Smooth muscle cell (in vitro differentiated cells): Measurements from ENCODE around the gene GAS6. TPM values are rescaled to one million over a fixed set of nuclear protein-coding genes. Genes with fewer than 3 reads are reported as not detected.
"Not testable (repeated sequence)": the region's sequence is repeated elsewhere in the genome, so short reads cannot be mapped to it uniquely, and the experiment has no call there.

Experiments
- DNase-seq: peaks from one replicate; lab custom pipeline; 2025; ENCODE audit not compliant: unreplicated experiment; lab: John Stamatoyannopoulos, UW
- H2AFZ ChIP-seq: fragments of 200-600 bp; sonication (generic); 2 replicates; pipeline ENCODE4 v1.6.0; 2016; ENCODE audit warnings: antibody characterized with exemption, low read depth, mild to moderate bottlenecking
- H3F3A ChIP-seq: fragments of 200-600 bp; sonication (generic); 2 replicates; pipeline ENCODE4 v1.6.0; 2017; ENCODE audit warnings: antibody characterized with exemption, low read depth
- H3K27ac ChIP-seq: fragments of 200-600 bp; sonication (generic); 2 replicates; pipeline ENCODE4 v1.5.1; 2016; ENCODE audit warnings: low read depth, mild to moderate bottlenecking
- H3K27me3 ChIP-seq: fragments of 200-600 bp; sonication (generic); 2 replicates; pipeline ENCODE4 v1.6.1; 2016; ENCODE audit warnings: low read depth, mild to moderate bottlenecking
- H3K36me3 ChIP-seq: fragments of 200-600 bp; sonication (generic); 2 replicates; pipeline ENCODE4 v1.5.1; 2016; ENCODE audit warnings: low read depth
- H3K4me1 ChIP-seq: fragments of 200-600 bp; sonication (generic); 2 replicates; pipeline ENCODE4 v1.5.1; 2016; ENCODE audit warnings: low read depth
- H3K4me2 ChIP-seq: fragments of 200-600 bp; sonication (generic); 2 replicates; pipeline ENCODE4 v1.6.0; 2016; ENCODE audit warnings: mild to moderate bottlenecking
- H3K4me3 ChIP-seq: fragments of 200-600 bp; sonication (generic); 2 replicates; pipeline ENCODE4 v1.5.1; 2016; ENCODE audit warnings: mild to moderate bottlenecking
- H3K79me2 ChIP-seq: fragments of 200-600 bp; sonication (generic); 2 replicates; pipeline ENCODE4 v1.6.0; 2016; ENCODE audit warnings: low read depth, mild to moderate bottlenecking
- H3K9ac ChIP-seq: fragments of 200-600 bp; sonication (generic); 2 replicates; pipeline ENCODE4 v1.6.0; 2016; ENCODE audit warnings: low read depth
- H3K9me3 ChIP-seq: fragments of 200-600 bp; sonication (generic); replicated peaks from 2 replicates; pipeline ENCODE4 v1.5.1; 2016; ENCODE audit warnings: low read depth
- H4K20me1 ChIP-seq: fragments of 200-600 bp; sonication (generic); 2 replicates; pipeline ENCODE4 v1.6.0; 2016; ENCODE audit warnings: low read depth
- CTCF ChIP-seq: fragments of 200-600 bp; sonication (generic); IDR thresholded peaks from 2 replicates; pipeline ENCODE4 v1.5.1; 2017; ENCODE audit warnings: borderline replicate concordance, mild to moderate bottlenecking, antibody characterized with exemption; ENCODE audit not compliant: insufficient read depth, poor library complexity, severe bottlenecking
- WGBS: methylation state at CpG from one replicate; pipeline ENCODE4 v1.1.7; 2016; ENCODE audit warnings: low lambda C conversion rate; 5-methylcytosine and 5-hydroxymethylcytosine counted together
- polyA plus RNA-seq: library from polyadenylated mRNA; unstranded; fragments of >200 nt; fragmentation: Nextera tagmentation; extraction: Ambion mirVana; gene quantifications from 2 replicates; pipeline ENCODE4 v1.2.1, GENCODE V29; 2016
- total RNA-seq: library from RNA; depleted of rRNA; stranded (reverse); fragments of >200 nt; gene quantifications from 2 replicates; pipeline ENCODE4 v1.2.3, GENCODE V29; 2014

GAS6 gene
- total and polyA plus RNA-seq, 2 experiments from 2014 or later, result 21.7 to 45.2 TPM

GRCh38 chr13:113828282-113828825 is 35.5 kb downstream of the GAS6 start:
- H3F3A ChIP-seq, result no peaks in the 10 kb centered on the region
- H3K9me3 ChIP-seq, result no peaks in the 10 kb centered on the region
- DNase-seq, result no peak
- H3K9ac ChIP-seq, result no peak overlapping the region
- no peak overlapping the region for H3K4me2 ChIP-seq
- no peaks in the 10 kb centered on the region for H3K27me3 ChIP-seq
- no peak for TF ChIP-seq CTCF
- no peaks in the 10 kb centered on the region for H3K79me2 ChIP-seq
- no peak overlapping the region for H2AFZ ChIP-seq
- H3K4me1 ChIP-seq, result no peaks in the 10 kb centered on the region
- H3K36me3 ChIP-seq, result no peaks in the 10 kb centered on the region
- H3K4me3 ChIP-seq, result no peak overlapping the region
- H4K20me1 ChIP-seq, result no peaks in the 10 kb centered on the region
- WGBS, result 97% methylated on average over 20 of the region's 20 CpGs
- H3K27ac ChIP-seq, result no peak overlapping the region

- 93% methylated on average over 19 of the region's 19 CpGs for WGBS
- H3K4me1 ChIP-seq, result no peaks in the 10 kb centered on the region
- H3K9me3 ChIP-seq, result no peaks in the 10 kb centered on the region
- no peak overlapping the region for H3K27ac ChIP-seq
- no peak for TF ChIP-seq CTCF
- no peaks in the 10 kb centered on the region for H3K36me3 ChIP-seq
- H3K9ac ChIP-seq, result no peak overlapping the region
- no peak overlapping the region for H3K4me3 ChIP-seq
- no peaks in the 10 kb centered on the region for H3K27me3 ChIP-seq
- no peaks in the 10 kb centered on the region for H4K20me1 ChIP-seq
- no peaks in the 10 kb centered on the region for H3K79me2 ChIP-seq
- no peak overlapping the region for H3K4me2 ChIP-seq
- H2AFZ ChIP-seq, result no peak overlapping the region
- no peak for DNase-seq
- H3F3A ChIP-seq, result no peaks in the 10 kb centered on the region
These were observed 36.9 kb downstream of the GAS6 start for GRCh38 chr13:113827021-113827420.

- not testable (repeated sequence) for H3K9me3 ChIP-seq, H3K36me3 ChIP-seq, H3K9ac ChIP-seq
These were observed 37.4 kb downstream of the GAS6 start for GRCh38 chr13:113826446-113826845.

GRCh38 chr13:113825841-113826240 is 38.0 kb downstream of the GAS6 start:
- H3K36me3 ChIP-seq, result no peaks in the 10 kb centered on the region
- no peak overlapping the region for H3K4me3 ChIP-seq
- H3K9ac ChIP-seq, result no peak overlapping the region
- no peaks in the 10 kb centered on the region for H3F3A ChIP-seq
- H3K4me2 ChIP-seq, result no peak overlapping the region
- no peak overlapping the region for H3K27ac ChIP-seq
- H3K79me2 ChIP-seq, result no peaks in the 10 kb centered on the region
- TF ChIP-seq CTCF, result no peak
- no peak for DNase-seq
- no peaks in the 10 kb centered on the region for H4K20me1 ChIP-seq
- H3K27me3 ChIP-seq, result no peaks in the 10 kb centered on the region
- no peak overlapping the region for H2AFZ ChIP-seq
- no peaks in the 10 kb centered on the region for H3K4me1 ChIP-seq
- 96% methylated on average over 12 of the region's 16 CpGs for WGBS
- H3K9me3 ChIP-seq, result no peaks in the 10 kb centered on the region

More at GRCh38 chr13:113826446-113826845, 37.4 kb downstream of the GAS6 start:
- H4K20me1 ChIP-seq, H3K27ac ChIP-seq, H3F3A ChIP-seq, H3K4me2 ChIP-seq, H3K79me2 ChIP-seq, DNase-seq, H3K4me1 ChIP-seq, H3K4me3 ChIP-seq, H3K27me3 ChIP-seq, H2AFZ ChIP-seq: not testable (repeated sequence)
- WGBS, result 100% methylated on average over 3 of the region's 35 CpGs
